GM19025 (cell line): ENCODE data around the gene NHERF1.

Experiments
- ATAC-seq: cut with Tn5 transposase; IDR thresholded peaks from one replicate; pipeline ENCODE4 v1.9.1; 2021; ENCODE audit warnings: mild to moderate bottlenecking, low read depth, moderate library complexity; ENCODE audit not compliant: unreplicated experiment

The NHERF1 gene

DNA sequence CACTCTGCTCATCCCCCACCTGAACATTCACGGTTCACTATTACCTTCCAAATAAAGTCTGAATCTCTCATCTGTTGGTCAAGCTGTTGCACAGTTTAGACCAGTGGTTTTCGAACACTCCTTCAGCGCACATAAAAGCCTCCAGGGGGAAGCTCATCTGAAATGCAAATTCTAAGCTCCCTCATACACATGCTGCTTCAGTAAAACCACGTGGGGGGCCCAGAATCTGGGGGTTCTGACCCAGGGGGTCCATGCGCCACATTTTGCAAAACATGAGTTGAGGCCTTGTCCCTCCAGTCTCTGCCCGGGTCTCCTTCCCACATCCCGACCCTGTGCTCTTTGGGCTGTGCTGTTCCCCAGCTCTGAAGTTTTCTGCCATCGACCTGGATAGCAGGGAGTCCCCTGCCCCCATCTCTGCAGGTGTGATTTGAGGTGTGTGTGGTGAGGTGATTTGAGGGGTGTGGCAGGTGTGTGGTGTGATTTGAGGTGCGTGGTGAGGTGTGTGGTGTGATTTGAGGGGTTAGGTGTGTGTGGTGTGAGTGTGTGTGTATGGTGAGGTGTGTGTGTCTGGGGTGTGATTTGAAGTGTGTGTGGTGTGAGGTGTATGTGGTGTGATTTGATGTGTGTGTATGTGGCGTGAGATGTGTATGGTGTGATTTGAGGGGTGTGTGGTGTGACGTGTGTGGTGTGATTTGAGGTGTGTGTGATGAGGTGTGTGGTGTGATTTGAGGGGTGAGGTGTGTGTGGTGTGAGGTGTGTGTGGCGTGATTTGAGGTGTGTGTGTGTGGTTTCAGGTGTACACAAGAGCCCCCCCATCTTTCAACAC lies 16.2 kb upstream of the NHERF1 start:
- no peak for ATAC-seq

DNA sequence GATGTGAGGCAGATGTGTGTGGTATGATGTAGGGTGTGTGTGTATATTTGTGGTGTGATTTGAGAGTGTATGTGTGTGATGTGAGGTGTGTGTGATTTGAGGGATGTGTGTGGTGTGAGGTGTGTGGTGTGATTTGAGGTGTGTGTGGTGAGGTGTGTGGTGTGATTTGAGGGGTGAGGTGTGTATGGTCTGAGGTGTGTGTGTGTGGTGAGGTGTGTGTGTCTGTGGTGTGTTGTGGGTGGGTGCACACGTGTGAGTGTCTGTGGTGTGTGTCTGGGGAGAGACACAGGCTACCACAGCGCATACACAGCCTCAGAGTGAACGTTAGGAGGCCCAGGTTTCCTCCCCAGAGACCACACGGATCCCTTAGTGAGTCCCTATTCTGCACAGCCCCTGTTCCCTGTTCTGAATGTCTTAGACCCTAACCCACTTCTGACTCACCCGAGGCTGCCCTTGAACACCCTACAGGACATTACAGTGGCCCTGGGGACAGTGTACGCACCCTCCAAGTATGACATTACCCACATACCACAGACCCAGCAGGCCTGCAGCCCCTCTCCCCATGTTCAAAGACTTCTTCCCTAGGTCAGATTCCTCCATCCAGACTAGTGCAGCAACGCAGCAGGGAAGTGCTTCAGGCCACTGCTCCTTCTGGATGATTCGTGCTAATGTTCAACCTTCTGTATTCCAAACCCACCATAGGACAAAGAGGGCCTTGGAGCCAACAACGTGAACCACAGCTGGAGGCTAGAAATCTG lies 14.9 kb upstream of the NHERF1 start:
- no peak for ATAC-seq

DNA sequence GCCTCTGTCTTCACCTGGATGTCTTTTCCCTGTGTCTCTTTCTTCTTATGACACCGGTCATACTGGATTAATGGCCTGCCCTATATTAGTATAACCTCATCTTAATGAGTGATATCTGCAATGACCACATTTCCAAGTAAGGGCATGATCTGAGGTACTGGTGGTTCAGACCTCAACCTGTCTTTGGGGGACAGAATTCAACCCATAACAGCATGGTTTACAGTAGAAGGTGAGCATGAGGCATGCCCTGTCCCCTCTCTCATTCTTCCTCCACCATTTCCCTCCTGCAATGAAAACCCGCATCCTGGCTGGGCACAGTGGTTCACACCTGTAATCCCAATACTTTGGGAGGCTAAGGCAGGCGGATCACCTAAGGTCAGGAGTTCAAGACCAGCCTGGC lies 14.2 kb upstream of the NHERF1 start:
- no peak for ATAC-seq

DNA sequence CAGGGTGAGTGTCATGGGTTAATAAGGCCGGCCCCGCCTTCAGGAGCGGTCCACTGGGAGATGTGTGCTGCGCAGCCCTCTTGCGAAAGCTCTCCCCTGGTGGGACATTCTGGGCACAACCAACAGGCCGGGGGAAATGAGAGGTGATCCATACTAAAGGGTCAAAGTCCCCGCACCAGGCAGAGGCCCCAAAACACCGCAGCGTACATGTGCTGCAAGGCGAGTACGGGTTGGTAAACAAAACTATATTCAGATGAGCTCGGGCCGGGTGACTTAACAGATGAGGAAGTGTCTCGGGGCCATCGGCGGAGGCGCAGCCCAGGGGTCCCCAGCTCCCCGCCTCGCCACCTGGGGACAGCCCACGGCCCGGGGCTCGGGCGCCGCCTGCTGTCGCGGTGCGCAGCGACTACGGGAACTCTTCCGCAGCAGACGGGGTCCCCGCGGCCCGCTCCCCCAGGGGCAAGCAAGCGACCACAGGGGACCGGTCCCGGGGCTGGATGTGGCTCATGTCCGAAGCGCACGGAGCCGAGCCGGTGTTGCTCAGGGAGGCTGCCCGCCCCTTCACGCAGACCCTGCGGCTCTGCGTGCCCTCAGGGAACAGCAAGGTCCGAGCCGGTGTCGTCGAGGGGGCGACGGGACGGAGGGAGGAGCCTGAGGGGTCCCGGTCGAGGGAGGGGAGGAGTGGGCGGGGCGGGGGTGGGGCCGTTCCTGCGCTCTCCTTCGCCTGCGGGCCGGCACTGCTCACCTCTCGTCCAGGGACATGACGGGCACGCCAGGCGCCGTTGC lies 11.7 kb upstream of the NHERF1 start, which contains the start of gene RAB37:
Gene RAB37 (plus strand): TSS at position 744 of the 786 bp plus-strand sequence. CDS start 17 bp downstream, at position 761.
- ATAC-seq = peak; percentile 42

DNA sequence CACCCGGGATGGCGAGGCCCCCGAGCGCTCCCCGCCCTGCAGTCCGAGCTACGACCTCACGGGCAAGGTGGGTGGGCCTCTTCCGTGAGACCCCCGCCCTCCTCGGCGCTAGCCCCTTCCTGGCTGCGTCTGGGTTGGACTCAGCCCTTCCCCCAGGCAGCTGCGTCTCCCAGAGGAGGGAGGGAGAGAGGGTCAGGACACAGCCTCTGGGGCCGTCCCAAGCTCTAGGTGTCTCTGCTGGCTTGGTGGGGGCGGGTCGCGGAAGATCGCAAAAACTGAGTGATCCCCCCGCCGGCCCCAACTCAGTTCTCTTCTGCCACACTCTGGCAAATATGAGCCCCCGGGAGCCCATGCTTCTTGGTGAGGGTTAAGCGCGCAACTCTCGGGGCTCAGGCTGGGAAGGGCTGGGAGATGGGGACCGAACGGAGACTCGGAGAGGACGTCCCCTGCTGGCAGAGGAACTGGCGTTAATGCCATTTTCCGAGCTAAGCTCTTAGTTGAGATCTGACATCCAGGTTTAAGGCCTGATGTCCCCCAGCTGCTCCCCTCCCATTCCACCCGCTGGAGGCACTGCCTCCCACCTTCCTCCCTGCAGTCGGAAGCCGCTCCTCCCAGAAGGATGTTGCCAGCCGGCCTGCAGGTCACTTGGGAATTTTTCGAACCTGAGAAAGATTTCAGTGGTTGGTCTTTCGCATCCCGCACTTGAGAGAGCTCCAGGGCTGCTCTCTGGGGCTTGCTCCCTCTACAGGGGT lies 11.0 kb upstream of the NHERF1 start:
- no peak for ATAC-seq

DNA sequence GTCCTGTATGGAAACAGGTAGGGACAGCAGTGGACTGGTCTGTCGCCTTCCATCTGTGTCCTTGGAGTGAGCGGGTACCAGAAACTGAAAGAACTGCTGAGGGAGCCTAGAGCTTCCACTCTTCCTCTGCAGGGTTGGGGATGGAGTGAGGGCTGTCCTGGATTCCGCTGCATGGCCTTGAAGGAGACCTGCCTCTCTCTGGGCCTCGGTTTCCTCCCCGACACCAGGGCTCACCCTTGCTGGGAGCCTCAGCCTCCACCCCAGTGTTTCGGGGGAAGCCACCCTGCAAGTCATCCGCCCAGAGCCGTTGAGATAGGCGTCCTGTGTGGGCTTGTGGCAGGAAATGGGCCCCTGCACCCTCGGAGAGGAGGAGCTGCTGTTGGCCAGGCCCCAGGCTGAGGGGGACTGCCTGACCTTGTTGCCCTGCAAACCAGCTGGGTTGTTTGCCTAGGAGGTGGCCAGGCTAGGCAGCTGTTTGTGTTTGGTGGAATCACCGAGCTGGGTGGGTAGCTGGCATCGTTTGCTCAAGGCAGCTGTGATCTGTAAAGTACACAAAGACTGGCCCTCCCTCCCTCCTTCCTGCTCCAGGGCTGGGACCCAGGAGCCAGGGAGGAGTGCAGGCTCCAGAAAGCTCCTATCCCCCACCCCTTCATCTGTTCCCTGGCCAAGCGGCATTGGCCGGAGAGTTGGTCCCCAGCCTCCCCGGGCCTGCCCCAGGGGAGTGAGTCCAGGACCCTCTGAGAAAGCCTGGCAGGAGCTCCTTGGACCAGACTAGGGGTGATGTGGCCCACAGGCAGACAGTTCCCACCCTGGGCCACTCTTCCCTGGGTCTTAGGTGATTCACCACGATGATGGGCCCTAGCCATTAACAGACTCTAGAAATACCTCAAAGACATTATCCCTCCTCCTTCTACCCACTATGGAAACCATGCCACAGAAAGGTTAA lies 10.1 kb upstream of the NHERF1 start:
- peak; percentile 39 for ATAC-seq

DNA sequence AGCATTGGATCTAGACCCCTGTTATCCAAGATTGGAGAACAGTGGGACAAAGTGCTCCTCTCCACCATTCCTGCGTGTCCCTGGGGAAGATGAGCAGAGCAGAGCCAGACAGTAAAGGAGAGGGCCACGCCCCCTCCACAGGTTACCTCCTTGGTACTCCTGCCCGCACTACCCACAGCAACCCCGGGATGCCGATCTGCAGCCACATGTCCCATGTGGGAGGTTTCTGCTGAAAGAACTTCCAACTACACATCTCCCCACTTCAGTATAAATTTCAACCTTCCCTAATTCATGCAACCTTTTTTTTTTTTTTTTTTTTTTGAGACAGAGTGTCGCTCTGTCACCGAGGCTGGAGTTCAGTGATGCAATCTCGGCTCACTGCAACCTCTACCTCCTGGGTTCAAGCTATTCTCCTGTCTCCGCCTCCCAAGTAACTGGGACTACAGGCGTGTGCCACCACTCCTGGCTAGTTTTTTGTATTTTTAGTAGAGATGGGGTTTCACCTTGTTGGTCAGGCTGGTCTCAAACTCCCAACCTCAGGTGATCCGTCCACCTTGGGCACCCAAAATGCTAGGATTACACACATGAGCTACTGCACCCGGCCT lies 9.1 kb upstream of the NHERF1 start:
- no peak for ATAC-seq

DNA sequence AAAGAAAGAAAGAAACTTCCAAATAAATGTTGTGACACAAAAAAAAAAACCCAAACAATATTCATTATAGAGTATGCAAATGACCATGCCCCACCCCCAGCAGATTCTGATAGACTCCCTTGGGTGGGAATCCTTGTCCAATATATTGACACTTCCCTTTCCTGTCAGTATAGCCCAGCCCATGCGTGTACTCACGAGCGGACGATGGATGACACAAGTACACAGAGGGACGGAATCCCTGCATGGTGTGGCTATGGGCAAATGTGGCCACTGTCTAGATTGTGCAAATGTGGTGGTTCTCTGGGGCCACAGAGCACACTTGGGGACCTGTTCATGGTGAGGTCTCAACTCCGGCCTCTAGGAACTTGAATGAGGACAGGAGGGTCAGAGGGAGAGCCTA lies 8.3 kb upstream of the NHERF1 start:
- ATAC-seq = no peak

DNA sequence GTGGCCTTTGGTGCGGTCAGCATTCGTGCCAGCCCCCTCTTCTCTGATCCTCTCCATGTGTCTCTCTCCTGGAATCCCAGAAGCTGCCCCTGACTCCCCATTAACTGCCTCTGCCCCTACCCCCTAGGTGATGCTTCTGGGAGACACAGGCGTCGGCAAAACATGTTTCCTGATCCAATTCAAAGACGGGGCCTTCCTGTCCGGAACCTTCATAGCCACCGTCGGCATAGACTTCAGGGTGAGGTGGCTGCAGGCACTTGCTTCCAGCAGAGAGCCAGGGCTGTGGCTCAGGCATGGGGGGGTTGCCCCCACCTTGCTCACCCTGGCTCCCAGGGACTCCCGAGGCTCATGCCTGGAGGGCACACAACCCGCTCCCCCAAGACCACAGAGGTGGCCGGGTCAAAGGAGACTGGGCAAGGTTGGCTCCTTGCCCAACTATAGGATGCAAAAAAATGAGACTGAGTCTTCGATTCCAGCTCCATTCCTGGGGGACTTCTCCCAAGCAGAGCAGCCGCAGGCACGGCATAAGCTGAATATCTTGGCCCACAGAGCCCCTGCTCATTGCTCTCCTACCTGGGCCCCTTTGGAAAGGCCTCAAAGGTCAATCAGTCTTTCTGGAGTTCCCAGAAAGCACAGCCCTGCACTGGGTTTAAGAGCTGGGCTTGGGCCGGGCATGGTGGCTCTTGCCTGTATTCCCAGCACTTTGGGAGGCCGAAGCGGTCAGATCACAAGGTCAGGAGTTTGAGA lies 7.6 kb upstream of the NHERF1 start:
- ATAC-seq = no peak

DNA sequence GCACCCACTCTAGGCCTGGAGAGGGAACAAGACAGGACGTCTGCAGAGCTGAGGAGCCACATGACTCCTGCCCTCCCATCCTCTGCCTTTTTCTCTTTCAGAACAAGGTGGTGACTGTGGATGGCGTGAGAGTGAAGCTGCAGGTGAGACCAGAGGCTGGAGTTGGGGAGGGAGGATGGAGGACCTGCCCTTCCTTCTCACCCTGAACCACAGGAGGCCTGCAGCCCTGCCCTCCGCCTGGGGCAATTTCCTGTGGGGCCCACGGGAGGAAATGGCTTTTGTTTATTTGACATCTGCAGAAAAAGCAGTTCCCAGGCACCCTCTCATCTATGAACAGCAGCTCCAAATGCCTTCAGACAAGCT lies 6.3 kb upstream of the NHERF1 start:
- no peak for ATAC-seq

DNA sequence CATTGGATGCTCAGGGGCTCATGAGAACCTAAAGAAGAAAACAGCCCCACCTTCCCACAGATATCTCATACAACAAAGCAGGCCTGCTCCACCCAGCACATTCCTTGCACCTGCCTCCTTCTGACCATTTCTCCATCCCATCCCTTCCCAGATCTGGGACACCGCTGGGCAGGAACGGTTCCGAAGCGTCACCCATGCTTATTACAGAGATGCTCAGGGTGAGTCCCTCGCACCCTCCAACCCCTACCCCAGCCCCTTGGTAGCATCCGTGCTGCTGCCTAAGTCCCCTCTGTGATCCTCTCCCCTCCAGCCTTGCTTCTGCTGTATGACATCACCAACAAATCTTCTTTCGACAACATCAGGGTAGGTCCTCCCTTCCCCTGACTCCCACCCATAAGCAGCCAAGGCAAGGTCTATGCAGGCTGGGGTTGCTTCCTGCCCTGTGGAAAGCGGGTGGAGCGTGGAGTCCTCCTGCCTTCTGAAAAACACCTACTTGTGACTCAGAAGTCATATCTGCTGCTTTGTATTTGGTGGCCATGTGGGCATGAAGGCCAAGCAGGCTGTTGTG lies 5.4 kb upstream of the NHERF1 start:
- ATAC-seq = no peak

DNA sequence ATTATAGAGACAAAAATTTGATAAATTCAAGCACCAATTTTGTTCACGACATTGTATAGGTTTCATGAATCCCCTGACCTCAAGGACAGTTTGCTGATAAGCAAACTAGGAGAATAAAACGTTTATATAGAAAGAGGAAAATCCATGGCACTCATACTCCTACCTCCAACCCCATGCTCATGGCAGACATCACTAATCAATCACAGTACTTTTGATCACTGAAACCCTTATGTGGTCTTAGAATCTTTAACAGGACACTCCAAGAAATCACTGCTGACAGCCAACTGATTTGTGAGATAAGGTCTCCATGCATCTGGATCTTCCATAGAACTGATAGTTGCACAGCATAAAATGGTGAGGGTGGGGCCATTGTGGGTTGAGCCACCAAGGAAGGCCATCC lies 4.7 kb upstream of the NHERF1 start:
- no peak for ATAC-seq

DNA sequence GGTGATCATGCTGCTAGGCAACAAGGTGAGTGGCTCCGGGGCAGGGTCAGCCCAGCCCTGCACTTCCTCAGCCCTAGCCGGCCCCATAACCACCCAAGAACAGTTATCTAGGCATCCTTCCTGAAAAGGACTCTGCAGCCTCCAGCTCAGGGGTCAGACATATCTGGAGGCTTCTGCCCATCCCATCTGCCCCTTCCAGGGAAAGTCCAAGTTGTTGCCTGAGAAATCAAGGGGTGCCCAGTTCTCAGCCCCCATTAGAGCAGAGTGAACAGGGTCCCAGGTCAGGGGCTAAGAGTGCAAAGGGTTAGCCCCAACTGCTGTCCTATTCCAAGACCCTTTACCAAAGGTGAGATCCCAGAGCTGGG lies 4.1 kb upstream of the NHERF1 start:
- no peak for ATAC-seq

DNA sequence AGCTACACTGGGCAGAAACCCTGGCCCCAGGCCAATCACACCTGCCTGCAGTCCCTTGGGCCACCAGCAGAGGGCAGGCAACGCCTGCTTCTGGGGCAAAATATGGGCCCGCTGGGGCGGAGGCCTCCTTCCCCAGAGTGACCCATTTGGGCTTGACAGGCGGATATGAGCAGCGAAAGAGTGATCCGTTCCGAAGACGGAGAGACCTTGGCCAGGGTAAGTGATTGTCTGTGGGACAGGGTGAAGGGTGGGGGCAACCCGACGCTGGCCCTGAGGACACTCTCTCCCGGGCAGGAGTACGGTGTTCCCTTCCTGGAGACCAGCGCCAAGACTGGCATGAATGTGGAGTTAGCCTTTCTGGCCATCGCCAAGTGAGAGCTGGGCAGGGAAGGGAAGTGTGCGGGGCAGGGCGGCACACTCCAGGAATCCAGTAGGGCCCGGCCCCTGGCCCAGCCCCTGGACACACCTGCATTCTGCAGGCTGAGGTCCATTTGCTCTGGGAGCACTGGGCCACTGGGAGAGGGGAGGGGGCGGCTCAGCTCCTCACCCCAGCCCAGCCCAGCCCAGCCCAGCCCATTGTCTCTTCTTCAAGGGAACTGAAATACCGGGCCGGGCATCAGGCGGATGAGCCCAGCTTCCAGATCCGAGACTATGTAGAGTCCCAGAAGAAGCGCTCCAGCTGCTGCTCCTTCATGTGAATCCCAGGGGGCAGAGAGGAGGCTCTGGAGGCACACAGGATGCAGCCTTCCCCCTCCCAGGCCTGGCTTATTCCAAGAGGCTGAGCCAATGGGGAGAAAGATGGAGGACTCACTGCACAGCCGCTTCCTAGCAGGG lies 3.5 kb upstream of the NHERF1 start:
- no peak for ATAC-seq

DNA sequence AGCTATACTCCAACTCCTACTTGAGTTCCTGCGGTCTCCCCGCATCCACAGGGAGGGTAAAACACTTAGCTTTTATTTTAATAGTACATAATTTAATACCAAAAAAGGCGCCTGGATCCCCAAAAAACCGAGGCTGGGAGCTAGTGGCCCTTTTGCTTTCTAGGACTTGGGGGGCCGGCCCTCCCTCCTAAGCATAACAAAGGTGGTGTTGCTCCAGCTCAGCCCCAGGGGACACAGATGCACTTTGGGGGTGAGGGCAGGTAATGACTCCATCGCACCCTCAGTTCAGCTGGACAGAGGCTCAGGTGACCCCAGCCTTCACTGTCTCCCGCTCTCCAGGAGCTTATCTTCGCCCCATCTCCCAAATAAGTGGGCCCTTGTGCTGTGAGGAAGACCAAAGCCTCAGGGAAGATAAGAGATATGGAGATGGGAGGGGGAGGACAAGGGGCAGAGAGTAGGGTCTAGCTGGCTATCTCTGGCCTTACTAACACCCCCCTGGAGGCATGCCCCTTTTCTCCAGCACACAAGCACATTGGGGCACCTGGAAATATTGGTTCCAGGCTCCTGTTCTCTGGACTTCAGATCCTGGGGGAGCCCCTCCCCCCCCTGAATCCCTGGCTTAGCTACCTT lies 2.8 kb upstream of the NHERF1 start:
- no peak for ATAC-seq

DNA sequence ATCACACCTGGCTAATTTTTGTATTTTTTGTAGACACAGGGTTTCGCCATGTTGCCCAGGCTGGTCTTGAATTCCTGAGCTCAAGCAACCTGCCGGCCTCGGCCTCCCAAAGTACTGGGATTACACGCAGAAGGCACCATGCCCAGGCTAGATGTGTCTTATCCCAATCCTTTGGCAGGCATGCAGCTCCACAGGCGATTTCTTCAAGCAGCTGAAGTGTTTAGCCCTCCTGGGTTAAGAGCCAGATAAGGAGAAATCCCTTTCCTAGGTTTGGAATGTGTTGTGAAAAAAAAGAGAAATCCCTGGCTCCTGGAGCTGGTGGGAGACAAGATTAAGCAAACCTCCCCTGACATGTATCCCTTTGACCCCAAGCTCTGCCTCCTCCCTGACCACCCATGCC lies 2.1 kb upstream of the NHERF1 start:
- ATAC-seq = no peak

DNA sequence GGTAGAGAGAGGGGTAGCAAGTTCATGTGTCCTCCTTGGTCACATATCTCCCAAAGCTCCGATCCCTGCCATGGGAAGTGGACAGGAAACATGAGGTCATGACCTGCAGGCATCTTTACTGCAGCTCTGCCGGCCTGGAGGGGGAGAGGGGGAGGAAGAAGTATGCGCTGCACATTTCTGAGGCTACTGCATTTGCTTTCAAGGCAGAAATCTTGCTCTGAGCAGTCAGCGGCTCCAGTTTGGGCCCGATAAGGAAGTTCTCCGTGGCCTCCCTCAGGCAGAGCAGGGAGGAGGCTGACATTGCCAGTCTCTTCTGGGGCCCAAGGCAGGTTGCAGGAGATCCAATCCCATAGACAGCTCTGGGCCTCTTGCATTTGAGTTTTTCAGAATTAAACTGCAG lies 1.5 kb upstream of the NHERF1 start:
- no peak for ATAC-seq
